GM10248 (cell line): ENCODE results near the gene BPIFB1.

Source experiments
- CTCF ChIA-PET: fragments of 300-600 bp; sonication (Branson Sonifier 250); formaldehyde crosslinking; extraction: SDS; loops from one replicate; lab custom pipeline; 2021; ENCODE audit warnings: antibody characterized with exemption; lab: Yijun Ruan, JAX
- POLR2A ChIA-PET: fragments of 350-650 bp; sonication (Branson Sonifier 250); formaldehyde crosslinking; extraction: SDS; loops from one replicate; lab custom pipeline; 2020; ENCODE audit warnings: antibody characterized with exemption; lab: Yijun Ruan, JAX
- DNase-seq: peaks from one replicate; pipeline ENCODE4 v3.0.0; 2012; ENCODE audit errors: extremely low spot score
- CTCF ChIP-seq: IDR thresholded peaks from 2 replicates; pipeline ENCODE4 v1.5.1; 2012; ENCODE audit warnings: mild to moderate bottlenecking, low read depth; ENCODE audit errors: extremely low read depth, missing control alignments, control extremely low read depth

Gene BPIFB1

GRCh38 chr20:33282991-33283555 lies at the start of gene BPIFB1:
Gene BPIFB1 (plus strand): TSS chr20:33283214. CDS start chr20:33286074, 2,860 bp downstream.
- ChIA-PET POLR2A (interaction anchor here (0.6 kb wide), 1 partner anchor 1371 kb away, joined by 3 read pairs; no protein-coding TSS in a partner anchor), CTCF (interaction anchor here (1.2 to 1.4 kb wide), 2 partner anchors 17 to 18 kb away, joined by 3 read pairs; no protein-coding TSS in a partner anchor)
- no peak for DNase-seq
- TF ChIP-seq CTCF = no peak

- ChIA-PET CTCF (no interaction called here), POLR2A (no interaction called here)
- no peak for TF ChIP-seq CTCF
- DNase-seq = no peak
Observed at GRCh38 chr20:33234050-33234449, 49.0 kb upstream of the BPIFB1 start.

- ChIA-PET POLR2A (no interaction called here), CTCF (interaction anchor here (0.9 to 1.9 kb wide), 2 partner anchors 10 to 14 kb away, joined by 3 to 7 read pairs; no protein-coding TSS in a partner anchor)
- TF ChIP-seq CTCF = no peak
- no peak for DNase-seq
Observed at GRCh38 chr20:33235696-33236095, 47.3 kb upstream of the BPIFB1 start, which contains the start of gene BPIFA1. Gene BPIFA1 (plus strand): TSS chr20:33235996. CDS start chr20:33237712, 1,716 bp downstream.

- DNase-seq = no peak
- ChIA-PET CTCF (interaction anchor here (0.8 to 1.9 kb wide), 3 partner anchors 9 to 24 kb away, joined by 3 to 7 read pairs (median 3); no protein-coding TSS in a partner anchor), POLR2A (no interaction called here)
- no peak for TF ChIP-seq CTCF
Observed at GRCh38 chr20:33236351-33236750, 46.7 kb upstream of the BPIFB1 start.

GRCh38 chr20:33237989-33238388 lies 45.0 kb upstream of the BPIFB1 start:
- no peak for DNase-seq
- POLR2A ChIA-PET = no interaction called here
- CTCF ChIA-PET = interaction anchor here (0.6 kb wide), 1 partner anchor 954 kb away, joined by 3 read pairs; no protein-coding TSS in a partner anchor
- no peak for TF ChIP-seq CTCF

GRCh38 chr20:33239418-33239817 lies 43.6 kb upstream of the BPIFB1 start:
- CTCF ChIA-PET = interaction anchor here (0.7 kb wide), 1 partner anchor 11 kb away, joined by 3 read pairs; no protein-coding TSS in a partner anchor
- no peak for DNase-seq
- no peak for TF ChIP-seq CTCF
- POLR2A ChIA-PET = interaction anchor here (0.6 kb wide), 1 partner anchor 11 kb away, joined by 5 read pairs; no protein-coding TSS in a partner anchor
